Measurements from ENCODE around the gene SLC37A3.

DNA sequence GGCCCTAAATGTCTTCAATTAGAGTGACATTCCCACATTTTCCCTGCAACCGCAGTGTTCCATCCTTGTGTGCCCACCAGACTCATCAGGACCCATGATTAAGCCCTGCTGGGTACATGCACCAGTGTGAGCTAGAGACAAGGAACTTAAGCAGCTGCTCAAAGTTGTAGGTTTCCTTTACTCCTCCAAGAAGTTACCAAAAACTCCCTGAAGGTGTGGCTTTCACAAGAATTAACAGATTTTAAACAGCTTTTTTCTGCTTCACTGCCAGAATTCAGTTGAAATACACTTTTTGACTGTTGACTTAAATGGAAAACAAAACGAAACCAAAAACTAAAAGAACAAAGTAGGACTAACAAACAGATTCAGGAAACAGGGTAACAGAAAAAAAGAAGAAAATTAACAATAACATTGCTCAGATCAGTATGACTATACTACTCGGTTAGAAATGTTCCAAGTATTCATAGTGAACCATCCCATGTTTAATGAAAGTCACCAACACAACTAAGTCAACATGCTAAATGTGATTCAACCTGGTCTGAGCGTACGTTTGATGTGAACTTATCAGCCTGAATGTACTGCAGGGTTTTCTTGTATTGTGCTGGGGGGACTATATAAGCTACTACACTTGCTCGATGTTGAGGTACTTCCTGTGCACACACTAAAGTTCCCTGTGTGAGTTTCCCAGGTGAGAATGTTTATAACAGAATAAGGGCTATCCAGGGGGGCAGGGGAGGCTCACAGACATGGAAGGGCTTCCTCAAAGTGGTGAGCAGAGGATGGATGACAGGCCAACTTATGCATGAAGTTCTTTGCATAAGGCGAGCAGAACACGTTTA lies 22.2 kb downstream of the SLC37A3 start:
- TF ChIP-seq, protein P1, sequence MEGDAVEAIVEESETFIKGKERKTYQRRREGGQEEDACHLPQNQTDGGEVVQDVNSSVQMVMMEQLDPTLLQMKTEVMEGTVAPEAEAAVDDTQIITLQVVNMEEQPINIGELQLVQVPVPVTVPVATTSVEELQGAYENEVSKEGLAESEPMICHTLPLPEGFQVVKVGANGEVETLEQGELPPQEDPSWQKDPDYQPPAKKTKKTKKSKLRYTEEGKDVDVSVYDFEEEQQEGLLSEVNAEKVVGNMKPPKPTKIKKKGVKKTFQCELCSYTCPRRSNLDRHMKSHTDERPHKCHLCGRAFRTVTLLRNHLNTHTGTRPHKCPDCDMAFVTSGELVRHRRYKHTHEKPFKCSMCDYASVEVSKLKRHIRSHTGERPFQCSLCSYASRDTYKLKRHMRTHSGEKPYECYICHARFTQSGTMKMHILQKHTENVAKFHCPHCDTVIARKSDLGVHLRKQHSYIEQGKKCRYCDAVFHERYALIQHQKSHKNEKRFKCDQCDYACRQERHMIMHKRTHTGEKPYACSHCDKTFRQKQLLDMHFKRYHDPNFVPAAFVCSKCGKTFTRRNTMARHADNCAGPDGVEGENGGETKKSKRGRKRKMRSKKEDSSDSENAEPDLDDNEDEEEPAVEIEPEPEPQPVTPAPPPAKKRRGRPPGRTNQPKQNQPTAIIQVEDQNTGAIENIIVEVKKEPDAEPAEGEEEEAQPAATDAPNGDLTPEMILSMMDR (IDR thresholded peaks at IDR 0.05): no peak
- TF ChIP-seq POLR2A (IDR thresholded peaks at IDR 0.05): no peak
